ENCODE data around the gene NACA2. TPM values are rescaled to one million over a fixed set of nuclear protein-coding genes. Genes with fewer than 3 reads are reported as not detected.

The NACA2 gene
- total and polyA plus RNA-seq, 4 donors: 0.28 to 1.9 (median 1.2) TPM; not detected in 1

DNA sequence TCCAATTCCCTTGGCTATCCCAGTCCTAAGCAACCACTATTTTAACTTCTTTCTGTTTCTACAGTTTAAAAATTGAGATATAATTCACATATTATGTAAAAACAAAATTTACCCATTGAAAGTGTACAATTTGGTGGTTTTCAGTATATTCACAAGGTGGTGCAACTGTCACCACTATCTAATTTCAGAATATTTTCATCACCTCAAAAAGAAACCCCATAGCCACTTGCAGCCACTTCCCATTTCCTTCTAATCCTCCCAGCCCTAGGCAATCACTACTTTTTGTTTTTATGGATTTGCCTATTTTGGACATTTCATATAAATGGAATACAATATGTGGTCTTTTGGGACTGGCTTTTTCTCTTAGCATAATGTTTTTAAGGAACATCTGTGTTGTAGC, 36.1 kb upstream of the NACA2 start:
- Histone ChIP-seq H3K36me3 (ENCODE audit: control insufficient read depth, insufficient read depth, low read length) (no peaks in the 10 kb centered on the region), H3K9me3 (ENCODE audit: control insufficient read depth, insufficient read depth, low read length) (no peaks in the 10 kb centered on the region), H3K4me1 (ENCODE audit: control insufficient read depth, insufficient read depth, low read length) (no peaks in the 10 kb centered on the region), H3K4me3 (ENCODE audit: low read depth, low read length) (no peak overlapping the region), H3K27me3 (ENCODE audit: control insufficient read depth, insufficient read depth, low read length) (no peaks in the 10 kb centered on the region), H3K27ac (ENCODE audit: low read depth, low read length) (no peak overlapping the region)
- no peak for DNase-seq (ENCODE audit: low read depth in 4 of 6, low spot score in 6 of 6)

DNA sequence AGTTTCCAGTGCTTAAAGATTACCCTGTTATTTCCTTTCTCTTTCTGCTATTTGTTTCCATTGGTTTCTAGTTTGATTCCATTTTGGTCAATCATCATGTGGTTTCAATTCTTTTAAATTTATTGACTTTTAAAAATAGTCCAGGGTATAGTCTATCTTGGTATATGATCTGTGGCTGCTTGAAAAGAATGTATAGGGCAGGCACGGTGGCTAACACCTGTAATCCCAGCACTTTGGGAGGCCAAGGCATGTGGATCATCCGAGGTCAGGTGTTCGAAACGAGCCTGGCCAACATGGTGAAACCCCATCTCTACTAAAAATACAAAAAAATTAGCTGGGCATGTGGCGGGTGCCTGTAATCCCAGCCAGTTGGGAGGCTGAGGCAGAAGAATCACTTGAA, 34.5 kb upstream of the NACA2 start:
- WGBS (ENCODE audit: insufficient coverage): 90% methylated on average over 4 of the region's 5 CpGs
- Histone ChIP-seq H3K27me3 (ENCODE audit: control insufficient read depth, insufficient read depth, low read length) (no peaks in the 10 kb centered on the region), H3K27ac (ENCODE audit: low read depth, low read length) (no peak overlapping the region), H3K4me1 (ENCODE audit: control insufficient read depth, insufficient read depth, low read length) (no peaks in the 10 kb centered on the region), H3K9me3 (ENCODE audit: control insufficient read depth, insufficient read depth, low read length) (no peaks in the 10 kb centered on the region), H3K36me3 (ENCODE audit: control insufficient read depth, insufficient read depth, low read length) (no peaks in the 10 kb centered on the region), H3K4me3 (ENCODE audit: low read depth, low read length) (no peak overlapping the region)
- no peak for DNase-seq (ENCODE audit: low read depth in 4 of 6, low spot score in 6 of 6)

DNA sequence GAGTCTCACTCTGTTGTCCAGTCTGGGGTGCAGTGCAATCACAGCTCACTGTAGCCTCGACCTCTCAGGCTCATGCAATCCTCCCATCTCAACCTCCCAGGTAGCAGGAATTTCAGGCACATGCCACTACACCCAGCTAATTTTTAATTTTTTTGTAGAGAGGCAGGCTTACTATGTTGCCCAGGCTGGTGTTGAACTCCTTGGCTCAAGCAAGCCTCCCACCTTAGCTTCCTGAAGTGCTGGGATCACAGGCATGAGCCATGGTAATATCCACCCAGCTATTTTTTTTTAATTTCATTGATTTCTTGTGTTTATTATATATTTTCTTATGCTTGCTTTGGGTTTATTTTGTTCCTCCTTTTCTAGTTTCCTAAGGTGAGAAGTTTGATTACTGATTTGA, 33.9 kb upstream of the NACA2 start:
- no CpG with 5 or more reads among the region's 1 CpG for WGBS (ENCODE audit: insufficient coverage)
- no peak for DNase-seq (ENCODE audit: low read depth in 4 of 6, low spot score in 6 of 6)
- Histone ChIP-seq H3K4me3 (ENCODE audit: low read depth, low read length) (no peak overlapping the region), H3K9me3 (ENCODE audit: control insufficient read depth, insufficient read depth, low read length) (no peaks in the 10 kb centered on the region), H3K27me3 (ENCODE audit: control insufficient read depth, insufficient read depth, low read length) (no peaks in the 10 kb centered on the region), H3K4me1 (ENCODE audit: control insufficient read depth, insufficient read depth, low read length) (no peaks in the 10 kb centered on the region), H3K27ac (ENCODE audit: low read depth, low read length) (no peak overlapping the region), H3K36me3 (ENCODE audit: control insufficient read depth, insufficient read depth, low read length) (no peaks in the 10 kb centered on the region)

DNA sequence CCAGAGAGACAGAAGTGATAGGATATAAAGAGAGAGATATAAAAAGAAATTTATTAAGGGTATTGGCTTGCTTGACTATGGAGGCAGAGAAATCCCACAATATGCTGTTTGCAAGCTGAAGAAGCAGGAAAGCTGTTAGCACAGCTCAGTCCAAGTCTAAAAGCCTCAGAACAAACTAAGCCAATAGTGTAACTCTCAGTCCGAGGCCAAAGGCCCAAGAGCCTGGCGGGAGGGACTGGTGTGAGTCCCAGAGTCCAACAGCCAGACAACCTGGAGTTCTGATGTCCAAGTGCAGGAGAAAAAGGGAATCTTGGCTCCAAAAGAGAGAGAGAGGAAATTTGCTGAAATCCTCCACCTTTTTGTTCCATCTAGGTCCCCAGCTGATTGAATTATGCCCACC, 30.3 kb upstream of the NACA2 start:
- peaks cover 3% of the 10 kb centered on the region for H3K9me3 ChIP-seq (ENCODE audit: control insufficient read depth, insufficient read depth, low read length)
- H3K27ac ChIP-seq (ENCODE audit: low read depth, low read length): no peak overlapping the region
- H3K4me1 ChIP-seq (ENCODE audit: control insufficient read depth, insufficient read depth, low read length): no peaks in the 10 kb centered on the region
- H3K36me3 ChIP-seq (ENCODE audit: control insufficient read depth, insufficient read depth, low read length): no peaks in the 10 kb centered on the region
- 100% methylated on average over 1 of the region's 2 CpGs for WGBS (ENCODE audit: insufficient coverage)
- H3K27me3 ChIP-seq (ENCODE audit: control insufficient read depth, insufficient read depth, low read length): no peaks in the 10 kb centered on the region
- no peak overlapping the region for H3K4me3 ChIP-seq (ENCODE audit: low read depth, low read length)
- peak in 1 of 6 donors; percentile 10 for DNase-seq (ENCODE audit: low read depth in 4 of 6, low spot score in 6 of 6)

DNA sequence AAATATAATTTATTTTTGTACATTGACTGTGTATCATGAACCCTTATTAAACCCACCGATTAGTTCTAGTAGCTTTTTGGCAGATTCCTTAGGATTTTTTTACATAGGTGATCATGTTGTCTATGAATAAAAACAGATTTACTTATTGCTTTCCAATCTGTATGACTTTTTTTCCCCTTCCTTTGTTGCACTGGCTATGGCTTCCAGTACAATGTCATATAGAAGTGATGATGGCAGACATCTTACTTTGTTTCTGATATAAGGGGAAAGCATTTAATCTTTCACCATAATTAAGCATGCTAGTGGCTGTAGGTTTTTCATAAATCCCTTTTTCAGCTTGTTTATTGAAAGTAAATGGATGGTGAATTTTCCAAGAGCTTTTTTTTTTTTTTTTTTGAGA, 28.9 kb upstream of the NACA2 start:
- H3K4me3 ChIP-seq (ENCODE audit: low read depth, low read length): no peak overlapping the region
- no peaks in the 10 kb centered on the region for H3K36me3 ChIP-seq (ENCODE audit: control insufficient read depth, insufficient read depth, low read length)
- H3K27me3 ChIP-seq (ENCODE audit: control insufficient read depth, insufficient read depth, low read length): no peaks in the 10 kb centered on the region
- H3K27ac ChIP-seq (ENCODE audit: low read depth, low read length): no peak overlapping the region
- H3K4me1 ChIP-seq (ENCODE audit: control insufficient read depth, insufficient read depth, low read length): no peaks in the 10 kb centered on the region
- no peak for DNase-seq (ENCODE audit: low read depth in 4 of 6, low spot score in 6 of 6)
- peaks cover 3% of the 10 kb centered on the region for H3K9me3 ChIP-seq (ENCODE audit: control insufficient read depth, insufficient read depth, low read length)
- WGBS (ENCODE audit: insufficient coverage): no CpG with 5 or more reads among the region's 1 CpG

DNA sequence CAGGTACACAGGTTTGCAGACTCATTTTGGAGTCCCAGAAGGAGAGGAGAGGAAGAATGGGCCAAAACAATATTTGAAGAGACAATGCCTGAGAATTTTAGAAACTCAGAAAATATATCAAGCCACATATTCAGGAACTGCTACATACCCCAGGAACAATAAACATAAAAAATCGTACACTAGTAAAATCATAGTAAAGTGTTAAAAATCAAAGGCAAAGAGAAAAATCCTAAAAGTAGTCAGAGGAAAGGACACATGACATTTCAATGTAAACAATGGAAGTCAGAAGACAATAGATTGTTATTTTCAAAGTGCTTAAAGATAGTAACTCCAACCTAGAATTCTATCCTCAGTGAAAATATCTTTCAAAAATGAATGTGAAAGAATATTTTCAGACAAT, 28.5 kb upstream of the NACA2 start:
- no peaks in the 10 kb centered on the region for H3K27me3 ChIP-seq (ENCODE audit: control insufficient read depth, insufficient read depth, low read length)
- no peak for DNase-seq (ENCODE audit: low read depth in 4 of 6, low spot score in 6 of 6)
- WGBS (ENCODE audit: insufficient coverage): no CpG with 5 or more reads among the region's 1 CpG
- H3K9me3 ChIP-seq (ENCODE audit: control insufficient read depth, insufficient read depth, low read length): peaks cover 3% of the 10 kb centered on the region
- no peak overlapping the region for H3K27ac ChIP-seq (ENCODE audit: low read depth, low read length)
- H3K4me1 ChIP-seq (ENCODE audit: control insufficient read depth, insufficient read depth, low read length): no peaks in the 10 kb centered on the region
- H3K36me3 ChIP-seq (ENCODE audit: control insufficient read depth, insufficient read depth, low read length): no peaks in the 10 kb centered on the region
- H3K4me3 ChIP-seq (ENCODE audit: low read depth, low read length): no peak overlapping the region

DNA sequence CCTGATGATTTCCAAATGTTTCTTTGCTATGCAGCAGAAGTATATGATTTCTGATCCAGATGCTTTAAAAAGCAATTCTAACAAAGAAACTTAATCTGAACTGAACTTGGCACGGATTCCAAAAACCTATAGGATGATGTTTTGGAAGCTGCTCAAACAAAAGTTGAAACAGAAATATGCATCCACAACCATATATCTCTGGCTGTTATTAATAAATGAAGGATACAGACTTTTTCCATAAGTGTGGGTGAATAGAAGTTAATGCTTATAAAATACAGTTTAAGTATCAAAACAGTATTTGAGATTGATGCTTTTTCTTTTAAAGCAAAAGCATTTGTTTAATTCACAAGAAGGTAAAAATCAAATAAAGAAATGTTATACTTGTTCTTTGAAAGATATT, 27.9 kb upstream of the NACA2 start:
- H3K9me3 ChIP-seq (ENCODE audit: control insufficient read depth, insufficient read depth, low read length): peaks cover 3% of the 10 kb centered on the region
- no peaks in the 10 kb centered on the region for H3K27me3 ChIP-seq (ENCODE audit: control insufficient read depth, insufficient read depth, low read length)
- DNase-seq (ENCODE audit: low read depth in 4 of 6, low spot score in 6 of 6): no peak
- H3K4me1 ChIP-seq (ENCODE audit: control insufficient read depth, insufficient read depth, low read length): no peaks in the 10 kb centered on the region
- no peaks in the 10 kb centered on the region for H3K36me3 ChIP-seq (ENCODE audit: control insufficient read depth, insufficient read depth, low read length)
- no peak overlapping the region for H3K27ac ChIP-seq (ENCODE audit: low read depth, low read length)
- no CpG with 5 or more reads among the region's 1 CpG for WGBS (ENCODE audit: insufficient coverage)
- no peak overlapping the region for H3K4me3 ChIP-seq (ENCODE audit: low read depth, low read length)

DNA sequence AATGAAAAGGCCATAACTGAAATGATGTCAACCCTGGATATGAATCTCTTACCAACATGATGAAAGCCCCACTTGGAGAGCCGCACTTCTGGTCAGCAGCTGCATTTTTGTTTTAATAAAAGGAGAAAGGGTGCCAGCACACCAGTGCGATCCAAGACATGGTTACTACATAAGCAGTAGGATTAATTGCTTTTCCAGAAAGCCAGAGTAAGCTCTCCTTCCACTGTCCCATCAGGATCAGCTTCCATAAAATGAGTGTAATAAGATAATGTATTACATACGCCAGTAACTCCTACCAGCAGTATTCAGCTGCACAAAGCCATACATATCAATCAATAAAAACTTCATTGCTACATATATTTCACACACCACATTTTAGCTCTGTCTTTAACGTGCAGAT, 26.3 kb upstream of the NACA2 start:
- WGBS (ENCODE audit: insufficient coverage): no CpG with 5 or more reads among the region's 4 CpGs
- Histone ChIP-seq H3K36me3 (ENCODE audit: control insufficient read depth, insufficient read depth, low read length) (no peaks in the 10 kb centered on the region), H3K4me1 (ENCODE audit: control insufficient read depth, insufficient read depth, low read length) (no peaks in the 10 kb centered on the region), H3K4me3 (ENCODE audit: low read depth, low read length) (no peak overlapping the region), H3K27me3 (ENCODE audit: control insufficient read depth, insufficient read depth, low read length) (no peaks in the 10 kb centered on the region), H3K27ac (ENCODE audit: low read depth, low read length) (no peak overlapping the region), H3K9me3 (ENCODE audit: control insufficient read depth, insufficient read depth, low read length) (peaks cover 3% of the 10 kb centered on the region)
- DNase-seq (ENCODE audit: low read depth in 4 of 6, low spot score in 6 of 6): no peak

DNA sequence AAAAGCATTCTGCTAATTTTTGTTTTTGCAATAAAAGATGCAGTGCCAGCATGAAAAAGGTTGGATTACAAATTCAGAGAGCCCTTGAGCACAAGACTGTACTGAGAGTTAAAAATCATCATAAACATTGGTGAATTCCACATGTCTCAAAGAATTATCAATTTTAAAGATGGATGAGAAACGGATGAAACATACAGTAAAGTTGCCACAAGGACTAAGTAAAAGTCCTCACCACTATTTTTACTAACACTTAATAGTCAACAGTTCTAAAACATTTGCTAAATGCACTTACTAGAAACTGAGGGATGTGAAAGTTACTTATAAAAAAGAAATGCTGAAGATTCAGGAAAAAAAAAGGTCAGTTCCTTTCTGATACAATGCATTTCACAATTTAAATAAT, 25.8 kb upstream of the NACA2 start:
- H3K27me3 ChIP-seq (ENCODE audit: control insufficient read depth, insufficient read depth, low read length): no peaks in the 10 kb centered on the region
- H3K4me1 ChIP-seq (ENCODE audit: control insufficient read depth, insufficient read depth, low read length): no peaks in the 10 kb centered on the region
- no peaks in the 10 kb centered on the region for H3K36me3 ChIP-seq (ENCODE audit: control insufficient read depth, insufficient read depth, low read length)
- no peak overlapping the region for H3K4me3 ChIP-seq (ENCODE audit: low read depth, low read length)
- H3K27ac ChIP-seq (ENCODE audit: low read depth, low read length): no peak overlapping the region
- DNase-seq (ENCODE audit: low read depth in 4 of 6, low spot score in 6 of 6): no peak
- WGBS (ENCODE audit: insufficient coverage): no CpG with 5 or more reads among the region's 1 CpG
- H3K9me3 ChIP-seq (ENCODE audit: control insufficient read depth, insufficient read depth, low read length): peaks cover 3% of the 10 kb centered on the region

DNA sequence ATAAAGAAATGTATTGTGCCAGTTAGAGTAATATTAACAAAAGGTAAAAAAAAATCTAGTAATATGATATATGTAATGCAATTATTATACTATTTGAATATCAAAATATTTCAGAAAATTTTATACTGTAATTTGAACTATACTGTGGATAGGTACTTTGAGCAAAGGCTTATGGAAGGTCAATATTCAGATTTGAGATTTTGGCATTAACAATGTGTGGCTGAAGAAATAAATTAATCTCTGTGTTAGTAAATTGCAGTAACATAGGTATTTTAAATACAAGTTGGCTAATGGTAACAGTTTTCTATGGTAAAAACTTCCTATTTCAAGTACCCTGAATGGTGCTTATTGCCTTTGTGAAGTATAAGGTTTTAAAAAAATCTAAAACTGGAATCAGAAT, 23.2 kb upstream of the NACA2 start:
- H3K4me1 ChIP-seq (ENCODE audit: control insufficient read depth, insufficient read depth, low read length): no peaks in the 10 kb centered on the region
- H3K9me3 ChIP-seq (ENCODE audit: control insufficient read depth, insufficient read depth, low read length): peaks cover under 1% of the 10 kb centered on the region
- no peak for DNase-seq (ENCODE audit: low read depth in 4 of 6, low spot score in 6 of 6)
- H3K36me3 ChIP-seq (ENCODE audit: control insufficient read depth, insufficient read depth, low read length): no peaks in the 10 kb centered on the region
- H3K27ac ChIP-seq (ENCODE audit: low read depth, low read length): no peak overlapping the region
- no peak overlapping the region for H3K4me3 ChIP-seq (ENCODE audit: low read depth, low read length)
- H3K27me3 ChIP-seq (ENCODE audit: control insufficient read depth, insufficient read depth, low read length): no peaks in the 10 kb centered on the region

DNA sequence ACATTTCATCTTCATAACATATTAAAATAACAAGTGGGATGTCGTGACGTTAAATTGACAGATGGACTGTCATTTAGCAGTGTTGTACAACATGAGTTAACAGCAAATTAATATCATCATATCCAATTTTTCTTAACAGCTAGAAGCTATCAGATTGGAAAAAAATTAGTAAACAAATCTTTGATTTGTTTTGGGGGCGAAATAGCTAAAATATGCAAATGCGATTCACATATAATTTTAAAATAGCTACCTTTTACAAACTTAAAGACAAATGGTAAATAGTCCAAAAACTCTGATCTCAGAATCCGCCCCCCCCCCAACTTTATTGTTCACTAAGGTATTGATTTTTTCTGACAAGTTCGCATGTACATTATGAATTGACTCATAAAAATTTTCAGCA, 20.3 kb upstream of the NACA2 start:
- DNase-seq (ENCODE audit: low read depth in 4 of 6, low spot score in 6 of 6): no peak
- no peaks in the 10 kb centered on the region for H3K27me3 ChIP-seq (ENCODE audit: control insufficient read depth, insufficient read depth, low read length)
- H3K4me1 ChIP-seq (ENCODE audit: control insufficient read depth, insufficient read depth, low read length): no peaks in the 10 kb centered on the region
- no peaks in the 10 kb centered on the region for H3K36me3 ChIP-seq (ENCODE audit: control insufficient read depth, insufficient read depth, low read length)
- no peaks in the 10 kb centered on the region for H3K9me3 ChIP-seq (ENCODE audit: control insufficient read depth, insufficient read depth, low read length)
- H3K4me3 ChIP-seq (ENCODE audit: low read depth, low read length): no peak overlapping the region
- H3K27ac ChIP-seq (ENCODE audit: low read depth, low read length): no peak overlapping the region
- WGBS (ENCODE audit: insufficient coverage): no CpG with 5 or more reads among the region's 6 CpGs
